OCI-LY7 (cell line): ENCODE results near the gene RNF26.

ENCODE experiments used
- EZH2phosphoT487 ChIP-seq: fragments of 200-600 bp; sonication (generic); IDR thresholded peaks from 2 replicates; pipeline ENCODE4 v1.6.1; 2018; ENCODE audit warnings: low read depth, borderline replicate concordance, mild to moderate bottlenecking, mixed run types, antibody characterized with exemption, low read length, moderate library complexity, mixed read lengths
- TF ChIP-seq, protein P1 (sequence below): fragments of 200-600 bp; sonication (generic); conservative IDR thresholded peaks from 2 replicates; pipeline ENCODE4 v1.5.1; 2014; ENCODE audit warnings: mild to moderate bottlenecking, antibody characterized with exemption, low read length, moderate library complexity, mixed read lengths

DNA sequence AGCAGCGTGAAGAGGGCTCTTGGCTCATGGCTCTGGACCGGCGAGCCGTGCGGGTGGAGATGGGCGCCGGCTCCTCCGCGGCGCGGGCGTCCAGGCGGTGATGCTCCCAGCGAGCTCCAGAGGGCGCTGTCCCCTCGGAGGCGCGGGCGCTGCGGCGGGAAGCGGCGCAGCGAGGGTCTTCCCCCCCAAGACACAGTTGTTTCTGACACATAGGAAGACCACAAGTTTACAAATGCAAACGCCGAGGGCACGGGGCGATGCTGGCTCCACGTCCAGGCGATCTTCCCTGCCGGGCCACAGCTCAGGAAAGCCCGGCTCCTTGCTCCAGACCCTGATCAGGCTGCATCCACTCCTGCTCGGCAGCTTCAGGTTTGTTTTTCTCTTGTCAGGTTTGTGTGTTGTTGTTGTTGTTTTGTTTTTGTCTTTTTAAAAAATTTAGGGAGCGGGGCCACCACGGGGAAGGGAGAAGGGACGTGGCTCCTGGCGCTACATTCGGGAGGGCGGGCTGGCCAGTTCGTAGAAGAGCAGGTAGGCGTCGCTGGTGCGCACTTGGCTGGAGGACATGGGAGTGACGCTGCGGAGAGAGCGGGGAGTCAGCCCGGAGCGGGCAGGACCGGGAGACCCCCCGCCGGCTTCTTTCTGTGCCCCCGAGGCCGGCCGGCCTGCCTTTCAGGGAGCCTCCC, 22.2 kb downstream of the RNF26 start:
- TF ChIP-seq, protein P1, sequence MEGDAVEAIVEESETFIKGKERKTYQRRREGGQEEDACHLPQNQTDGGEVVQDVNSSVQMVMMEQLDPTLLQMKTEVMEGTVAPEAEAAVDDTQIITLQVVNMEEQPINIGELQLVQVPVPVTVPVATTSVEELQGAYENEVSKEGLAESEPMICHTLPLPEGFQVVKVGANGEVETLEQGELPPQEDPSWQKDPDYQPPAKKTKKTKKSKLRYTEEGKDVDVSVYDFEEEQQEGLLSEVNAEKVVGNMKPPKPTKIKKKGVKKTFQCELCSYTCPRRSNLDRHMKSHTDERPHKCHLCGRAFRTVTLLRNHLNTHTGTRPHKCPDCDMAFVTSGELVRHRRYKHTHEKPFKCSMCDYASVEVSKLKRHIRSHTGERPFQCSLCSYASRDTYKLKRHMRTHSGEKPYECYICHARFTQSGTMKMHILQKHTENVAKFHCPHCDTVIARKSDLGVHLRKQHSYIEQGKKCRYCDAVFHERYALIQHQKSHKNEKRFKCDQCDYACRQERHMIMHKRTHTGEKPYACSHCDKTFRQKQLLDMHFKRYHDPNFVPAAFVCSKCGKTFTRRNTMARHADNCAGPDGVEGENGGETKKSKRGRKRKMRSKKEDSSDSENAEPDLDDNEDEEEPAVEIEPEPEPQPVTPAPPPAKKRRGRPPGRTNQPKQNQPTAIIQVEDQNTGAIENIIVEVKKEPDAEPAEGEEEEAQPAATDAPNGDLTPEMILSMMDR, result peak; percentile 98
- TF ChIP-seq EZH2phosphoT487, result no peak
